Vagina (tissue), 2 donors: ENCODE measurements around the gene LAG3. TPM values are rescaled to one million over a fixed set of nuclear protein-coding genes. Genes with fewer than 3 reads are reported as not detected.

Source experiments
- DNase-seq, 2 donors: peaks; one replicate each; pipeline ENCODE4 v3.0.0-alpha.2; 2017; ENCODE audit errors: extremely low spot score in 2 of 2
- H3K27ac ChIP-seq: fragments of 200-600 bp; sonication (generic); one replicate; pipeline ENCODE4 v1.5.1; 2019
- H3K27me3 ChIP-seq: fragments of 200-600 bp; sonication (generic); one replicate; pipeline ENCODE4 v1.5.1; 2019
- H3K36me3 ChIP-seq, 2 donors: fragments of 200-600 bp; sonication (generic); one replicate each; pipeline ENCODE4 v1.5.1; 2017 to 2019
- H3K4me1 ChIP-seq: fragments of 200-600 bp; sonication (generic); one replicate; pipeline ENCODE4 v1.5.1; 2019
- H3K4me3 ChIP-seq, 2 donors: fragments of 200-600 bp; sonication (generic); 1 replicate in 1 of 2; 2 replicates in 1 of 2; pipeline ENCODE4 v1.5.1; 2016 to 2019
- H3K9me3 ChIP-seq: fragments of 200-600 bp; sonication (generic); one replicate; pipeline ENCODE4 v1.5.1; 2019
- CTCF ChIP-seq, 3 experiments: fragments of 450-650 bp in 2 of 3; fragments of 200-600 bp in 1 of 3; sonication (generic) in 1 of 3; IDR thresholded peaks; one replicate each; pipeline ENCODE4 v1.5.1; 2017 to 2019; ENCODE audit warnings: antibody characterized with exemption in 3 of 3, mild to moderate bottlenecking in 2 of 3, moderate library complexity in 2 of 3
- POLR2A ChIP-seq, 2 donors: fragments of 450-650 bp; IDR thresholded peaks; one replicate each; pipeline ENCODE4 v1.6.1; 2017; ENCODE audit warnings: antibody characterized with exemption in 2 of 2, mild to moderate bottlenecking in 2 of 2, moderate library complexity in 2 of 2
- POLR2AphosphoS5 ChIP-seq, 2 donors: sonication (generic); formaldehyde crosslinking; IDR thresholded peaks; one replicate each; pipeline ENCODE4 v1.9.0; 2017; ENCODE audit warnings: antibody characterized with exemption in 2 of 2, mild to moderate bottlenecking in 2 of 2, low read depth in 1 of 2; ENCODE audit not compliant: insufficient read depth in 1 of 2
- intact Hi-C: fragments of 100-400 bp; cut with DNase I; formaldehyde crosslinking; loops from one replicate; pipeline ENCODE4 v1.15.1; 2023
- total RNA-seq: library from RNA; depleted of rRNA; stranded (reverse); fragments of >200 nt; gene quantifications from one replicate; pipeline ENCODE4 v1.2.3, GENCODE V29; 2016

The LAG3 gene
- total RNA-seq, 1 donor from 2014 or later, result 10.3 TPM

DNA sequence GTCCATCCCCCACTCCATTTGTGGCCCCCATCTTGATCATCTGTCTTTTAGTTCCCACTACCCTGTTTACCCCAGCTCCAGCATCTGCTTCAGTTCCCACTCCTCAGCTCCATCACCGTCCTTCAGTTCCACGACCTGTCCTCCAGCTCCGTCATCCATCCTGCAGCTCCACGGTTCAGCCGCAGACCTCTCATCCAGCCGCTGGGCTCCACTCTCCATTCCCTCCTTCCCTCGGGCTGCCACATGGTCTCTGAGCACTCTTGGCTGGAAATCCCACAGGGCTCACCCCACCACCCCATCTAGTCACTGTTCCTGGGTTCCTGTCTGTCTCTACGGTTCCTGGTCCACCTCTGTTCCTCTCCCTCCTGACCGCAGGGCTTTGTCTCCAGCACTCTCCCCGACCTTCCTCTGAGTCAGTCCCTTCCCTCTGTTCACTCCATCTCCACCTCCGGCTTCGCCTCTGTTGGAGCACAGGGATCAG is 52.6 kb downstream of the LAG3 start:
- Histone ChIP-seq H3K36me3 (no peaks in the 10 kb centered on the region), H3K4me3 (peak overlapping the region; percentile 12 to 19), H3K9me3 (no peaks in the 10 kb centered on the region), H3K27me3 (no peaks in the 10 kb centered on the region), H3K27ac (no peak overlapping the region), H3K4me1 (peaks cover 59% of the 10 kb centered on the region)
- DNase-seq, result no peak
- TF ChIP-seq POLR2AphosphoS5 (IDR thresholded peaks at IDR 0.05; ENCODE audit: insufficient read depth in 1 of 2, low read depth in 1 of 2) (no peak), CTCF (IDR thresholded peaks at IDR 0.05) (no peak), POLR2A (IDR thresholded peaks at IDR 0.05) (no peak)
- intact Hi-C loops, result loop anchor here (5.0 kb wide), 3 partner anchors 58 to 208 kb away; partner anchors contain the start of genes MLF2 and PTMS

DNA sequence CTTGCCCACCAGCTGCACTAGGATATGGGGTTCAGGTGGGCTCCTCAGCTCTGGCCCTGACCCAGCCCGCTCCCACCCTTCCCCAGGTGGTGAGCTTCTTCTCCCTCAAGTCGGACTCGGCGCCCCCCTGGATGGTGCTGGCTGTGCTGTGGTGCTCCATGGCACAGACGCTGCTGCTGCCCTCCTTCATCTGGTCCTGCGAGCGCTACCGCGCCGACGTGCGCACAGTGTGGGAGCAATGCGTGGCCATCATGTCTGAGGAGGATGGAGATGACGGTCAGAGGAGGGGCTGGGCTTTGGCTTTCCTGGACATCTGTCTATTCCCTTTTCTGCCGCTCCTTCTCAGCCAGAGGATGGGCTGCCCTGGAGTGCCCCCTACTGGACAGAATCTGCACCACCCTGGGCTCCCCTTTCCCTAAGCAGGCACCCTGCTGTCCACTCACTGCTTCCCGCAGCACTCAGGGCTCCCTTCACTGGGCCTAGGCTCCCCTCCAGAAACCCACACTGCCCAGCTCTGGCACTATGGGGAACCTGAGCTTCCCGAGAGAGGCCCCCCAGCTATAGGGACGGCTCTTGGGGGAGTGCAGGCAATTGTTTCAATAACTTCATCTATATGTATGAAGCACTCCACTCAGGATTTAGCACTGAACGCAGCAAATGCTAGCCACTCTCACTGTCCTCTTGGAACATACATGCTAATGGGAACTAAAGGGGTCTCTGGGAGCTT is 53.2 kb downstream of the LAG3 start:
- no peaks in the 10 kb centered on the region for H3K27me3 ChIP-seq
- H3K9me3 ChIP-seq, result no peaks in the 10 kb centered on the region
- no peaks in the 10 kb centered on the region for H3K36me3 ChIP-seq
- H3K4me3 ChIP-seq, result peak overlapping the region; percentile 12 to 19
- intact Hi-C loops, result loop anchor here (2.0 to 5.0 kb wide), 4 partner anchors 47 to 208 kb away; partner anchors contain the start of genes MLF2 and PTMS
- TF ChIP-seq POLR2AphosphoS5 (IDR thresholded peaks at IDR 0.05; ENCODE audit: insufficient read depth in 1 of 2, low read depth in 1 of 2) (peak; percentile 46 to 65), POLR2A (IDR thresholded peaks at IDR 0.05) (no peak), CTCF (IDR thresholded peaks at IDR 0.05) (peak; percentile 77 to 87 (median 82))
- peak overlapping the region; percentile 20 for H3K27ac ChIP-seq
- DNase-seq, result no peak
- H3K4me1 ChIP-seq, result peaks cover 62% of the 10 kb centered on the region

- intact Hi-C loops, result loop anchor here (2.0 to 5.0 kb wide), 4 partner anchors 47 to 209 kb away; partner anchors contain the start of genes MLF2 and PTMS
- TF ChIP-seq CTCF (IDR thresholded peaks at IDR 0.05) (no peak), POLR2A (IDR thresholded peaks at IDR 0.05) (no peak), POLR2AphosphoS5 (IDR thresholded peaks at IDR 0.05; ENCODE audit: insufficient read depth in 1 of 2, low read depth in 1 of 2) (no peak)
- Histone ChIP-seq H3K27ac (peak overlapping the region; percentile 92), H3K36me3 (no peaks in the 10 kb centered on the region), H3K4me1 (peaks cover 58% of the 10 kb centered on the region), H3K9me3 (no peaks in the 10 kb centered on the region), H3K27me3 (no peaks in the 10 kb centered on the region), H3K4me3 (no peak overlapping the region)
- DNase-seq, result no peak
These were observed 53.9 kb downstream of the LAG3 start for GRCh38 chr12:6826125-6826733.

DNA sequence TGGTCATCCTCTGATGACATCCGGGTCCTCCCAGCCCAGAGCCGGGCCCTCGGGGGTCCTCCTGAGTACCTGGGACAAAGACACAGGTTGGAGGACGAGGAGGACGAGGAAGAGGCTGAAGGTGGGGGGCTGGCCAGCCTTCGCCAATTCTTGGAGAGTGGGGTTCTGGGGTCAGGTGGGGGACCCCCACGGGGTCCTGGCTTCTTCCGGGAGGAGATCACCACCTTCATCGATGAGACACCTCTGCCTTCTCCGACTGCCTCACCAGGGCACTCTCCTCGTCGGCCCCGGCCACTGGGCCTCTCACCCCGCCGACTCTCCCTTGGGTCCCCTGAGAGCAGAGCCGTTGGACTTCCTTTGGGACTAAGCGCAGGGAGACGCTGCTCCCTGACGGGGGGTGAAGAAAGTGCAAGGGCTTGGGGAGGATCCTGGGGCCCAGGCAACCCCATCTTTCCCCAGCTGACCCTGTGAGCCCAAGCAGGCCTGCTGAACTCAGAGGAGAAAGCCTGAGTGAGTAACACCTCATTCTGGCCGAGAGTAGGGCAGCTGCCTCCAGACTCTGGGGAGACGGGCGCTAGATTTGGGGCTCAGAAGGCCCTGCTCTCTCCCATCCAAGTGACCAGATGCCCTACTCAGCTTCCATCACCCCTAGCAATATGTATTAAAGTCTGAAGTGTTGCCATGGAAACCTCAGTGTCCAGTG is 54.6 kb downstream of the LAG3 start:
- H3K9me3 ChIP-seq, result no peaks in the 10 kb centered on the region
- TF ChIP-seq POLR2AphosphoS5 (IDR thresholded peaks at IDR 0.05; ENCODE audit: insufficient read depth in 1 of 2, low read depth in 1 of 2) (no peak), POLR2A (IDR thresholded peaks at IDR 0.05) (no peak), CTCF (IDR thresholded peaks at IDR 0.05) (no peak)
- peak overlapping the region; percentile 92 for H3K27ac ChIP-seq
- intact Hi-C loops, result loop anchor here (2.0 to 5.0 kb wide), 4 partner anchors 48 to 210 kb away; partner anchors contain the start of genes MLF2 and PTMS
- peak overlapping the region in 1 of 2 donors; percentile 90 for H3K4me3 ChIP-seq
- H3K36me3 ChIP-seq, result no peaks in the 10 kb centered on the region
- H3K4me1 ChIP-seq, result peaks cover 51% of the 10 kb centered on the region
- H3K27me3 ChIP-seq, result no peaks in the 10 kb centered on the region
- DNase-seq, result no peak
